IPS-20b (cell line): ENCODE results near the gene PPM1F.
A peak's percentile ranks its signal among the peaks of the same experiment; 100 is the strongest.

Experiments
- H3K27ac ChIP-seq: one replicate; pipeline ENCODE4 v1.5.1; 2013; ENCODE audit warnings: low read length
- H3K27me3 ChIP-seq: 2 replicates; pipeline ENCODE4 v1.6.1; 2013; ENCODE audit warnings: mild to moderate bottlenecking, low read length, inconsistent platforms; ENCODE audit not compliant: insufficient read depth
- H3K36me3 ChIP-seq: 2 replicates; pipeline ENCODE4 v1.6.1; 2013; ENCODE audit warnings: low read depth, mild to moderate bottlenecking, inconsistent platforms, low read length, moderate library complexity; ENCODE audit not compliant: insufficient read depth
- H3K4me1 ChIP-seq: 2 replicates; pipeline ENCODE4 v1.6.1; 2013; ENCODE audit warnings: mild to moderate bottlenecking, control low read depth, inconsistent platforms, low read length, moderate library complexity; ENCODE audit not compliant: insufficient read depth
- H3K4me3 ChIP-seq: 2 replicates; pipeline ENCODE4 v1.5.1; 2013; ENCODE audit warnings: mild to moderate bottlenecking, low read length, inconsistent platforms
- H3K9ac ChIP-seq: 2 replicates; pipeline ENCODE4 v1.6.1; 2013; ENCODE audit warnings: low read depth, mild to moderate bottlenecking, inconsistent platforms, low read length, moderate library complexity
- H3K9me3 ChIP-seq: 2 replicates; pipeline ENCODE4 v1.6.1; 2013; ENCODE audit warnings: mild to moderate bottlenecking, low read depth, low read length, inconsistent platforms; ENCODE audit not compliant: insufficient read depth

Gene PPM1F

GRCh38 chr22:21952586-21953571, at the start of gene PPM1F:
PPM1F (minus strand) TSS chr22:21952848; CDS start chr22:21946048, 6,800 bp downstream.
- Histone ChIP-seq H3K4me1 (peaks cover under 1% of the 10 kb centered on the region; the same call in 1 of the 2 replicates), H3K27me3 (peaks cover 19% of the 10 kb centered on the region), H3K4me3 (peak within 1 kb of the TSS; percentile 79), H3K36me3 (no peaks in the 10 kb centered on the region), H3K9ac (peak within 1 kb of the TSS; percentile 48), H3K9me3 (no peaks in the 10 kb centered on the region), H3K27ac (no peak within 1 kb of the TSS)

DNA sequence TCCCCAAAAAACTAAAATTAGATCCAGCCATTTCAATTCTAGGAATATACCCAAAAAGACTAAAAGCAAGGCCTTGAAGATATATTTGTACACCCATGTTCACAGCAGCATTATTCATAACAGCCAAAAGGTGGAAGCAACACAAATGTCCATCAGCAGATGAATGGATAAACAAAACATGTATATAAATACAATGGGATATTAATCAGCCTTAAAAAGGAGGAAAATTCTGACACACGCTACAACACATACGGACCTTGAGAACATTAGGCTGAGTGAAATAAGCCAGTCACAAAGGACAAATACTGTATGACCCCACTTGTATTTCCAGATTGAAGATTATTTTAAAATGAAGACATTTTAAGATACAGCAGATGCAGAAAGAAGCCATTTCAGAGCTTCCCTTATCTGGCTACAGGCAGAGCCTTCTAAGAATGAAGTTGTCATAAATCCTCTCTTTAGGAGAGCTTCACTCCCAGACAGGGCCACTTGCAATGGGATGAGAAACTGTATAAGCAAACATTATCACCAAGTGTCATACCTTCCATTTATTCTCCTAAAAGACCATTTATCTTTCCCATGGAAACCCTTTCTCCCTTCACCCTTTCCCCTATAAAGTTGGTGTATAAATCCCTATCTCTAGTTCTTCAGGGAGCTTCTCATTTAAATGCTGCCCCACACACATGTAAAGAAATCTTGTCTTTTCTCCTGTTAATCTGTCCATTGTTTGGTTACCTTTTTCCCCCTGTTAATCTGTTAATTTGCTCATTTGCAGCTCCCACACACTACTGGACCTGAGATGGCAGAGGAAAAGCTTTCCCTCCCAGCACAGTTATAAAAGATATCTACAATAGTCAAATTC, 49.2 kb upstream of the PPM1F start:
- Histone ChIP-seq H3K27ac (no peak overlapping the region), H3K27me3 (peaks cover 96% of the 10 kb centered on the region), H3K36me3 (no peaks in the 10 kb centered on the region)

GRCh38 chr22:21998595-21999247, 46.1 kb upstream of the PPM1F start:
- no peaks in the 10 kb centered on the region for H3K36me3 ChIP-seq
- no peaks in the 10 kb centered on the region for H3K4me1 ChIP-seq
- no peak overlapping the region for H3K4me3 ChIP-seq
- no peak overlapping the region for H3K9ac ChIP-seq
- H3K27ac ChIP-seq, result no peak overlapping the region
- H3K9me3 ChIP-seq, result no peaks in the 10 kb centered on the region
- peaks cover 99% of the 10 kb centered on the region for H3K27me3 ChIP-seq

More for the DNA sequence above, 49.2 kb upstream of the PPM1F start:
- no peak overlapping the region for H3K9ac ChIP-seq
- H3K4me1 ChIP-seq, result no peaks in the 10 kb centered on the region
- no peaks in the 10 kb centered on the region for H3K9me3 ChIP-seq
- H3K4me3 ChIP-seq, result no peak overlapping the region

- no peak overlapping the region for H3K27ac ChIP-seq
- no peaks in the 10 kb centered on the region for H3K4me1 ChIP-seq
- no peak overlapping the region for H3K9ac ChIP-seq
- no peaks in the 10 kb centered on the region for H3K36me3 ChIP-seq
- peaks cover 99% of the 10 kb centered on the region for H3K27me3 ChIP-seq
- H3K4me3 ChIP-seq, result no peak overlapping the region
- no peaks in the 10 kb centered on the region for H3K9me3 ChIP-seq
These were observed 43.6 kb upstream of the PPM1F start for GRCh38 chr22:21996175-21996720.

- no peak overlapping the region for H3K27ac ChIP-seq
- no peaks in the 10 kb centered on the region for H3K36me3 ChIP-seq
- H3K9me3 ChIP-seq, result no peaks in the 10 kb centered on the region
- no peak overlapping the region for H3K9ac ChIP-seq
- no peaks in the 10 kb centered on the region for H3K4me1 ChIP-seq
- H3K27me3 ChIP-seq, result peaks cover 99% of the 10 kb centered on the region
- H3K4me3 ChIP-seq, result no peak overlapping the region
These were observed 43.0 kb upstream of the PPM1F start for GRCh38 chr22:21995660-21996059.

DNA sequence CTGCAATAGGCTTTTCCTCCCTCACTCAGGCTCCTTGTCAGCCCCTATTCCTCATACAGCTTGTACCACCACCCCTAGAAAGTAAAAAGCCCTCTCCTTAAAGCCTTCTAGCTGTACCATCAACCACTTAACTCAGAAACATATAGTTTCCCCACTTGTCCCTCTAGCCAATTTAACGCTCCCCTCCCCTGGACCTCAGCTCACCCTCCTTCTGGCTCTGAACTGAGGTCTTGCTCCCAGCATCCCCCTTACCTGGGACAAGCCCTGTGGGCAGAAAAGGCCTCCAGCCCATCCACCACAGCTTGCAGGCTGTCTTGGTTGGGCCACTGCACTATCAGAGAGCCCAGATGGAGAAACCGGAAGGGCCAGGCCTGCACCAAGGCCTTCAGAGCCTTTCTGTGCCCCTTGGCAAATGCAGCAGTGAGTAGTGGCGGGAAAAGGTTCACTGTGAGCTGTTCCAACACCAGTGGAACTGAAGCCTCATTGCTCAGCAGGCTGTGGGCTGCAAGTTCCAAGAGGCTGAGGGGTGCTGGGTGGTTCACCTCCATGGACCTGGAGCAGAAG, 42.3 kb upstream of the PPM1F start:
- Histone ChIP-seq H3K27ac (no peak overlapping the region), H3K4me1 (no peaks in the 10 kb centered on the region), H3K9ac (no peak overlapping the region), H3K9me3 (no peaks in the 10 kb centered on the region), H3K27me3 (peaks cover 99% of the 10 kb centered on the region), H3K4me3 (no peak overlapping the region), H3K36me3 (no peaks in the 10 kb centered on the region)

GRCh38 chr22:21992593-21993237, 40.1 kb upstream of the PPM1F start:
- H3K27me3 ChIP-seq, result peaks cover 99% of the 10 kb centered on the region
- no peaks in the 10 kb centered on the region for H3K4me1 ChIP-seq
- H3K4me3 ChIP-seq, result no peak overlapping the region
- H3K9ac ChIP-seq, result no peak overlapping the region
- H3K27ac ChIP-seq, result no peak overlapping the region
- no peaks in the 10 kb centered on the region for H3K36me3 ChIP-seq
- no peaks in the 10 kb centered on the region for H3K9me3 ChIP-seq

- H3K27me3 ChIP-seq, result peaks cover 100% of the 10 kb centered on the region
These were observed 39.1 kb upstream of the PPM1F start for GRCh38 chr22:21991774-21992173.

DNA sequence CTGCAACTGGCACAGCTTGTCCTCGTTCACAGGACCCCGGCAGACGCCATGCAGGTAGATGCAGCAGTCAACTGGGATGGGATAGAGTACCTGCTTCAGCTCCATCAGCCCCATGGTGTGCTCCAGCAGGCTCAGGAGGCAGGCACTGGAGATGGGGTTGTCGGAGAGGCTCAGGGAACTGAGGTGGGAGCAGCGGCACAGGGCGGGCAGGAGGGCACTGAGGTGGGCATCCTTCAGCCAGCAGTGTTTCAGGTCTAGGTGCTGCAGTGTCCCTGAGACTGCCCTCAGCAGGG, 38.6 kb upstream of the PPM1F start:
- Histone ChIP-seq H3K9ac (no peak overlapping the region), H3K4me1 (no peaks in the 10 kb centered on the region), H3K27me3 (peaks cover 99% of the 10 kb centered on the region), H3K27ac (no peak overlapping the region), H3K36me3 (no peaks in the 10 kb centered on the region), H3K4me3 (no peak overlapping the region), H3K9me3 (no peaks in the 10 kb centered on the region)

More at GRCh38 chr22:21991774-21992173, 39.1 kb upstream of the PPM1F start:
- no peak overlapping the region for H3K4me3 ChIP-seq
- H3K9me3 ChIP-seq, result no peaks in the 10 kb centered on the region
- no peak overlapping the region for H3K9ac ChIP-seq
- no peak overlapping the region for H3K27ac ChIP-seq
- no peaks in the 10 kb centered on the region for H3K36me3 ChIP-seq
- H3K4me1 ChIP-seq, result no peaks in the 10 kb centered on the region

- Histone ChIP-seq H3K27me3 (peaks cover 94% of the 10 kb centered on the region), H3K4me1 (no peaks in the 10 kb centered on the region), H3K9me3 (no peaks in the 10 kb centered on the region), H3K27ac (no peak overlapping the region), H3K9ac (no peak overlapping the region), H3K4me3 (no peak overlapping the region), H3K36me3 (no peaks in the 10 kb centered on the region)
These were observed 38.0 kb upstream of the PPM1F start for GRCh38 chr22:21990445-21991303.
